ENCODE results near the gene MREG. TPM values are rescaled to one million over a fixed set of nuclear protein-coding genes. Genes with fewer than 3 reads are reported as not detected.

The MREG gene
- total RNA-seq, 1 donor from 2014 or later = 3.3 TPM

DNA sequence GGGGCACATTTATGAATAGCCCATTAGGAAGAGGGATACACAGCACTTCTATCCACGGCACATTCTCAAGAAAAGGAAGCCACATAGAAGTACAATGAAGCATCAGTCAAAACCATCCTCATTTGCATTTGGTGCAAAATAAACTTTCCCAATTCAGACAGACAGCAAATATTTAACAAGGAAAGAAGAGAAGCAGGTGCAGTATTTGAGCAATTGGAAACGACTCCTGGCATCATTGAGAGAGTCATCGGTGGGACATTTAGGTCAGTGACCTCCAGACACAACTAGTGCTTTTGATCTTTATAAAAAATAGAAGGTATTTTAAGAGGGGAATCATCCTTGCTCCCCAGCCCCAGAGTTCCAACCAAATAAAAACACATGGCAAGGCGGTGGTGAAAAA, 118.0 kb downstream of the MREG start:
- no peak for DNase-seq (ENCODE audit: low read depth in 2 of 2)

Other genes starting within 250 kb of the MREG start
- gene PECR, start 68.3 kb upstream of the MREG start, total RNA-seq = 10.4 and 15.3 TPM in 2 replicates
- 0.13 TPM in 2 replicates for gene TMEM169, start 68.4 kb upstream of the MREG start, total RNA-seq
- 181 and 213 TPM in 2 replicates for gene XRCC5, start 95.8 kb upstream of the MREG start, total RNA-seq

Data from dermis microvascular lymphatic vessel endothelial cell (primary cell).